WI38 (cell line): ENCODE data around the gene PAM.

Experiments
- H3K4me3 ChIP-seq: 2 replicates; pipeline ENCODE4 v1.5.1; 2011; ENCODE audit warnings: low read depth, mild to moderate bottlenecking, control low read depth, low read length
- TF ChIP-seq, protein P1 (sequence below): IDR thresholded peaks from 2 replicates; pipeline ENCODE4 v1.5.1; 2012; ENCODE audit warnings: low read depth, mild to moderate bottlenecking, control low read depth, low read length

Gene PAM

DNA sequence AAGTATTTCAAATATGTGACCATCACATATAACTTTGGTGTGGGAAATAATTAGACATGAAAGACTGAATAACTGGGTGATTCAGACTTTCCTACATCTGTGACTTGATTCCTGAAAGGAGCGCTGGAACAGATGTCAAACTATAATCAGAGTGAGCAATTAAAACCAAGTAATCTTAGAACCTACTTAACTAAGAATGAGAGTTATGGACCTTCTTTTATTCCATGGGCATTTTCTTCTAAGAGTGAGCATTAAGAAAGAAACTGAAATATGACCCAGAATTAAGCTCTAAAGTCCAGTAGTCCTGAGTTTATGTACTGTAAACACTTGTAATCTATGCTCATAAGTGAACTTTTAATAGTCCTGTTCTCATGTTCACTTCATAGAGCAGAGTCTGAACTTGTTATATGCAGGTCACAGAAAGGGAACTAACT, 68.4 kb downstream of the PAM start:
- TF ChIP-seq, protein P1, sequence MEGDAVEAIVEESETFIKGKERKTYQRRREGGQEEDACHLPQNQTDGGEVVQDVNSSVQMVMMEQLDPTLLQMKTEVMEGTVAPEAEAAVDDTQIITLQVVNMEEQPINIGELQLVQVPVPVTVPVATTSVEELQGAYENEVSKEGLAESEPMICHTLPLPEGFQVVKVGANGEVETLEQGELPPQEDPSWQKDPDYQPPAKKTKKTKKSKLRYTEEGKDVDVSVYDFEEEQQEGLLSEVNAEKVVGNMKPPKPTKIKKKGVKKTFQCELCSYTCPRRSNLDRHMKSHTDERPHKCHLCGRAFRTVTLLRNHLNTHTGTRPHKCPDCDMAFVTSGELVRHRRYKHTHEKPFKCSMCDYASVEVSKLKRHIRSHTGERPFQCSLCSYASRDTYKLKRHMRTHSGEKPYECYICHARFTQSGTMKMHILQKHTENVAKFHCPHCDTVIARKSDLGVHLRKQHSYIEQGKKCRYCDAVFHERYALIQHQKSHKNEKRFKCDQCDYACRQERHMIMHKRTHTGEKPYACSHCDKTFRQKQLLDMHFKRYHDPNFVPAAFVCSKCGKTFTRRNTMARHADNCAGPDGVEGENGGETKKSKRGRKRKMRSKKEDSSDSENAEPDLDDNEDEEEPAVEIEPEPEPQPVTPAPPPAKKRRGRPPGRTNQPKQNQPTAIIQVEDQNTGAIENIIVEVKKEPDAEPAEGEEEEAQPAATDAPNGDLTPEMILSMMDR, result no peak
- no peak overlapping the region for H3K4me3 ChIP-seq

DNA sequence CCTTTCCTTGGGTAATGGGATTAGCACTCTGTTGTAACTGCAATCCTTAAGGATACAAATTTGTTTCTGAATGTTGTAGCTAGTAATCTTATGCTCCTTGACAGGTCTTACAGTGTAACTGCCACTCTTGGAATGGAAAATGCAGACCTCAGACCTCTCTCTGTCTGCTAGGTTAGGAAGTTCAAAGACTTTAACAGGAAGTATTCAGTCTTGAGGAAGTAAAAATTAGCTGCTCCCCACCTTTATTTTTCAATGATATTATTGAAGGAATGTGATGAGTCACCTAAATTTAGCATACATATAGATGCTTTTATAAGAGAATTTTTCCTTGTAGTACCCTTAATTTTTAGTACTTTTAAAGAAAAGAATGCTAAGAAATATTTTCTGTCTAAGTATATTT, 71.5 kb downstream of the PAM start:
- no peak overlapping the region for H3K4me3 ChIP-seq
- TF ChIP-seq, protein P1, result no peak

DNA sequence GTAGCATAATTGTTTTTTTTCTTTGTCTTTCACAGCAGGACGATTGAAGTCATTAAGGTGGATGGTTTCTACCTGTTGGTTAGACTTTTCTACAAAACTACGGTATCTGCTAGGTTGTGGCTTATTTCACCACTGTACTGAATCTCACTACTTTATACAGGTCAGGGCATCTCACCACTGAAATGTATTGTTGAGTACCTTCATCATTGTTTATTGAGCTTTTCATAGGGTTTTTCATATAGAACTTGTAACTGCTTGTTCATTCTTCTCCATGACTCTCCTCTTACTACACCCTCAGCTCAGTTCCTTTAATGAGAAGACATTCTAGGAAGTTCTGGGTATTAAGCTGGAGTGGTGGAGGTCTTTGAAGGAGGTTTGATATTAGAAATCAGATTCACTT, 75.1 kb downstream of the PAM start:
- no peak overlapping the region for H3K4me3 ChIP-seq
- TF ChIP-seq, protein P1, result no peak

DNA sequence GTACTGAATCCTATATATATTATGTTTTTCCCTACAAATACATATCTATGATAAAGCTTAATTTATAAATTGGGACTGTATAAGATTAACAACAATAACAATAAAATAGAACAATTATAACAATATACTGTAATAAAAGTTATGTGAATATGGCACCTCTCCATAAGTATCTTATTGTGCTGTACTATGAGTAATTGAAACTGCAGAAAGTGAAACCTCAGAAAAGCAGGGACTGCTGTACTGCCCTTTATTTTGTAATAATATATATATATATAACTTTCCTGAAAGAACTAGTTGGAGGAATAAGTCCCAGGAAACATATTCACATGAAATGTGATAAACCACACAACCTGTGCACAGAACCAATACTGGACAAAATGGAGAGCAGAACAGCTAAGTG, 77.3 kb downstream of the PAM start:
- no peak overlapping the region for H3K4me3 ChIP-seq
- TF ChIP-seq, protein P1, result no peak

DNA sequence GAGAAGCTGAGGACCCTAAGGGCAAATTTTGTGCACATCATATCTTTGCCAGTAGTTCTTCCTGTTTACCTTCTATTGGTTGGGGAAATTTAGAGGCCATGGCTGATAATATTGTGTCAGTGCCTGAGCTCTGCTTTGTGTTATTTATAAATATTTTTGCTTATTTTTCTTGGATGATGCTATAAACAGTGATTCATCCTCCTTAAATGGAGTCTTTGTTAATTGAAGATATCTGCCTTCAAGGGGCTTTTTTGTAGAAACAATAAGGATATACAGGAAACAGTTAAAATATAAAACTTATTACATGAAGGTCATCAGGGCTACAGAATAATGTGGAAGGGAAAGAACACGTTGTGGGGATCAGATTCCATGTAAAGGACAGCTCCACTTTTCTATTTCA, 78.0 kb downstream of the PAM start:
- H3K4me3 ChIP-seq, result no peak overlapping the region
- TF ChIP-seq, protein P1, result no peak

DNA sequence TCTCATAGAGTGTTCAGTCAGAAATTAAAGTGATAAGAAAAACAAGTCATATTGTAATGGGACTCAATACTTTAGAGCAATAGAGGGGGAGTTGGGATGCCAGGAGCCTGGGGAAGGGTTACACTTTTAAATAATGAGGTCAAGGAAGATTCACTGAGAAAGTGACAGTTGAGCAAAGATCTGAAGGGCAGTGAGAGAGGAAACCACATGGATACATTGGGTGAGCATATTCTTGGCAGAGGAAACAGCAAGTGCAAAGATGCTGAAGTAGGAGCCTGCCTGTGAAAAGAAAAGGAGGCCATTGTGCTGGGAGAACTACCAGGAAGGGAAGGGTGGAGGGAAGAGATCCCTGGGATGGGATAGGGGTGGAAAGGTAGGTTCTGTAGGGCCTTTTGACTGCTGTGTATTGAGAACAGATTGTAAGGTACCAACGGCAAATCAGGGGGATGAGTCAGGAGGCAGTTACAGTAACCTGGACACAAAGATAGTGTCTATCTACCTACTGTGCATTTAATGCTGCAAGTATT, 79.4 kb downstream of the PAM start:
- TF ChIP-seq, protein P1, result no peak
- H3K4me3 ChIP-seq, result no peak overlapping the region

DNA sequence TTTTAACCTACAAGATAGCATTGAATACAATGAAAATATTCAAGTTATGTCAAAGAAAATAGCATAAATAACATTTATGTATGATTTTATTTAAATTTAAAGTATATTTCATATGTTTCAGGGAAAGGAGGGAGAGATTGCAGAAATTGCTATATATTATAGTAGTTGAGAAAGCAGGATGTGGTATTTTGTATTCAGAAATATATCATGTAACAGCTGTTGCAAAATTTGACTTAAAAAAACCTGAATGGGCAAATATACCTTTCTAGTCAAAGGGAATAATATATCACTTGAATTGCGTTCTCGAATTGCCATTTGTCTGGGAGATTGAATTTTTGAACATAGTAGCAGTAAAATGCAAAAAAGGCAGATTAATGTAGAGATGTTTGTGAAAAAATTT, 80.6 kb downstream of the PAM start:
- TF ChIP-seq, protein P1, result no peak
- H3K4me3 ChIP-seq, result no peak overlapping the region
